ENCODE measurements around the gene NUP210L. TPM values are rescaled to one million over a fixed set of nuclear protein-coding genes. Genes with fewer than 3 reads are reported as not detected.

NUP210L gene
- total and polyA plus RNA-seq, 2 donors (not counting 3 experiments of a cell fraction or from before 2014, with no cell fraction given), result 0.01 to 0.07 TPM

- H3K9me3 ChIP-seq (replicated peaks; ENCODE audit: control insufficient read depth, insufficient read depth, low read length), result no peaks in the 10 kb centered on the region
- peaks cover 45% of the 10 kb centered on the region for H3K79me2 ChIP-seq (ENCODE audit: control insufficient read depth, insufficient read depth, low read length)
- H2AFZ ChIP-seq (ENCODE audit: low read depth, low read length), result peak overlapping the region; percentile 47
- H3K27me3 ChIP-seq (ENCODE audit: control insufficient read depth in 2 of 2, insufficient read depth in 2 of 2, low read length in 2 of 2), result no peaks in the 10 kb centered on the region
- no peak overlapping the region for H3K9ac ChIP-seq (replicated peaks; ENCODE audit: extremely low read depth, insufficient read depth, low read length)
- intact Hi-C loops (cut with micrococcal nuclease), result loop anchor here (1.0 kb wide), 4 partner anchors 13 to 36 kb away; partner anchors contain the start of genes DENND4B and JTB
- CTCF ChIA-PET, result interaction anchor here (1.5 to 4.2 kb wide), 4 partner anchors 8 to 22 kb away, joined by 4 to 25 read pairs (median 7); partner anchors contain the start of genes CREB3L4, DENND4B and JTB
- H3K9me1 ChIP-seq (replicated peaks; ENCODE audit: control insufficient read depth, extremely low read depth, insufficient read depth, low read length), result no peaks in the 10 kb centered on the region
- TSS peak; percentile 1 for BruUV-seq (replicated peaks)
- TF ChIP-seq CTCF (IDR thresholded peaks at IDR 0.05; ENCODE audit: extremely low read depth in 1 of 2, insufficient read depth in 1 of 2, low read depth in 1 of 2, low read length in 2 of 2), result no peak
- no peak for TF ChIP-seq FOS (IDR thresholded peaks at IDR 0.05; ENCODE audit: borderline replicate concordance, insufficient read depth, low read length)
- no peak for TF ChIP-seq JUN (IDR thresholded peaks at IDR 0.05; ENCODE audit: borderline replicate concordance, insufficient read depth, insufficient read length, low read depth)
- no peak for TF ChIP-seq MAX (IDR thresholded peaks at IDR 0.05; ENCODE audit: insufficient read depth, insufficient read length)
- no peak for TF ChIP-seq GATA2 (IDR thresholded peaks at IDR 0.05; ENCODE audit: insufficient read depth, insufficient read length, low read depth, low read length)
- TF ChIP-seq POLR2A (IDR thresholded peaks at IDR 0.05; ENCODE audit: low read depth, low read length), result no peak
- TF ChIP-seq EZH2 (IDR thresholded peaks at IDR 0.05; ENCODE audit: borderline replicate concordance, low read depth, low read length, severe bottlenecking), result no peak
- no peak for TF ChIP-seq MYC (IDR thresholded peaks at IDR 0.05; ENCODE audit: low read depth, low read length)
- TF ChIP-seq POLR2AphosphoS5 (IDR thresholded peaks at IDR 0.05; ENCODE audit: insufficient read depth, low read depth, low read length), result no peak
- H3K27ac ChIP-seq (ENCODE audit: insufficient read depth, low read depth, low read length), result no peak overlapping the region
- DNase-seq (ENCODE audit: low read depth, low spot score) (no peak), FAIRE-seq (no peak)
- POLR2A ChIA-PET, result interaction anchor here (0.9 kb wide), 1 partner anchor 12 kb away, joined by 5 read pairs; the partner anchor contains the start of gene DENND4B
- no peaks in the 10 kb centered on the region for H4K20me1 ChIP-seq (replicated peaks; ENCODE audit: control insufficient read depth, extremely low read depth, insufficient read depth, low read length)
- peak overlapping the region; percentile 31 for H3K4me2 ChIP-seq (ENCODE audit: insufficient read depth, low read length)
- no peak overlapping the region for H3K4me3 ChIP-seq (replicated peaks in 1 of 3; ENCODE audit: insufficient read depth in 1 of 3, low read depth in 1 of 3, low read length in 3 of 3)
- dilution Hi-C loops (cut with MboI; ENCODE audit: extremely low pct_ligation_motif_present, low sequenced_read_pairs), result no loop called here
- peaks cover 38% of the 10 kb centered on the region for H3K4me1 ChIP-seq (ENCODE audit: control insufficient read depth, extremely low read depth, insufficient read depth, low read length)
- H3K36me3 ChIP-seq (ENCODE audit: control insufficient read depth in 2 of 2, extremely low read depth in 1 of 2, insufficient read depth in 2 of 2, low read length in 2 of 2), result peaks cover 0 to 15% of the 10 kb centered on the region in 2 experiments
Observed at GRCh38 chr1:153958961-153959260, 196.0 kb downstream of the NUP210L start.

All from endothelial cell of umbilical vein (primary cell).